ENCODE measurements around the gene DPYSL3. TPM values are rescaled to one million over a fixed set of nuclear protein-coding genes. Genes with fewer than 3 reads are reported as not detected.
"Not testable (repeated sequence)": the region's sequence is repeated elsewhere in the genome, so short reads cannot be mapped to it uniquely, and the experiment has no call there.

Gene DPYSL3
- total RNA-seq, 1 experiment from 2014 or later: 106 TPM

DNA sequence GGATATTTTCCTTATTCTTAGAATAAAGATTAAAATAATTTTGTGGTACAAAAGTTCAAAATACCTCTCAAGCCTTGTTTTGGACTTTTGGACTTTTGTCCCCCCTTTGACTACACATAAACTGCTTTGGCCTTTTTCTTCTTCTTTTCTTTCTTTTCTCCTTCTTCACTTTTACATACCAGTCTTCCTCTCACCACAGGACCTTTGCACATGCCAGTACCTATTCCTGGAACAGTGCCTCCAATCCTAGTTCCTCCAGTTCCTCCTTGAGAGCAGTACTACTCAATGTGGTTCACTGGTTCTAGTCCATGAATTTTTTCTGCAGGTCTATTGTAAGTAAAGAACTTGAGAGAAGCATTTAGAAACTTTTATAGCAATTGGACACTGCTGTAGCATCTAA is 138.6 kb downstream of the DPYSL3 start:
- DNase-seq: no peak
- peaks cover 2% of the 10 kb centered on the region for H3K4me1 Mint-ChIP-seq (ENCODE audit: low read depth, unreplicated experiment)
- H3K36me3 ChIP-seq (ENCODE audit: control insufficient read depth, insufficient read depth, low read length): no peaks in the 10 kb centered on the region
- no peak overlapping the region for H3K4me3 Mint-ChIP-seq (ENCODE audit: unreplicated experiment)
- no peaks in the 10 kb centered on the region for H3K27me3 Mint-ChIP-seq (ENCODE audit: insufficient read depth, unreplicated experiment)
- no peaks in the 10 kb centered on the region for H3K27me3 ChIP-seq (replicated peaks; ENCODE audit: control insufficient read depth, insufficient read depth, low read length)
- no peak for TF ChIP-seq CTCF (IDR thresholded peaks at IDR 0.05; ENCODE audit: insufficient read depth in 1 of 2, low read depth in 1 of 2, low read length in 1 of 2, severe bottlenecking in 1 of 2, unreplicated experiment in 1 of 2)
- ChIA-PET CTCF (no interaction called here), POLR2A (no interaction called here)
- H3K27ac Mint-ChIP-seq (ENCODE audit: unreplicated experiment): no peak overlapping the region
- H3K36me3 Mint-ChIP-seq (ENCODE audit: insufficient read depth, unreplicated experiment): no peaks in the 10 kb centered on the region
- BruUV-seq (replicated peaks): no TSS peak
- H3K9me3 Mint-ChIP-seq (ENCODE audit: unreplicated experiment): no peaks in the 10 kb centered on the region
- no peaks in the 10 kb centered on the region for H3K9me3 ChIP-seq
- intact Hi-C loops (cut with micrococcal nuclease; ENCODE audit: unreplicated experiment): no loop called here
- no peaks in the 10 kb centered on the region for H3K4me1 ChIP-seq
- H3K4me3 ChIP-seq (ENCODE audit: low read depth, low read length): no peak overlapping the region

- Mint-ChIP-seq H3K36me3 (ENCODE audit: insufficient read depth, unreplicated experiment) (no peaks in the 10 kb centered on the region), H3K27ac (ENCODE audit: unreplicated experiment) (no peak overlapping the region), H3K4me3 (ENCODE audit: unreplicated experiment) (no peak overlapping the region), H3K27me3 (ENCODE audit: insufficient read depth, unreplicated experiment) (no peaks in the 10 kb centered on the region), H3K9me3 (ENCODE audit: unreplicated experiment) (no peaks in the 10 kb centered on the region), H3K4me1 (ENCODE audit: low read depth, unreplicated experiment) (peaks cover 13% of the 10 kb centered on the region)
- Histone ChIP-seq H3K4me1 (no peaks in the 10 kb centered on the region), H3K9me3 (no peaks in the 10 kb centered on the region), H3K36me3 (ENCODE audit: control insufficient read depth, insufficient read depth, low read length) (no peaks in the 10 kb centered on the region), H3K4me3 (ENCODE audit: low read depth, low read length) (no peak overlapping the region), H3K27me3 (replicated peaks; ENCODE audit: control insufficient read depth, insufficient read depth, low read length) (no peaks in the 10 kb centered on the region)
- DNase-seq: no peak
- POLR2A ChIA-PET: interaction anchor here (0.6 kb wide), 1 partner anchor 754 kb away, joined by 6 read pairs; no protein-coding TSS in a partner anchor
- CTCF ChIA-PET: interaction anchor here (0.7 to 1.9 kb wide), 11 partner anchors 9 to 829 kb away, joined by 3 to 43 read pairs (median 4); partner anchors contain the start of gene STK32A
- TF ChIP-seq CTCF (IDR thresholded peaks at IDR 0.05; ENCODE audit: insufficient read depth in 1 of 2, low read depth in 1 of 2, low read length in 1 of 2, severe bottlenecking in 1 of 2, unreplicated experiment in 1 of 2): peak; percentile 50 to 51
- BruUV-seq (replicated peaks): no TSS peak
- intact Hi-C loops (cut with micrococcal nuclease; ENCODE audit: unreplicated experiment): loop anchor here (1.0 kb wide), 3 partner anchors 146 to 828 kb away; no protein-coding TSS in a partner anchor
These were observed 140.0 kb downstream of the DPYSL3 start for GRCh38 chr5:147369742-147370374.

DNA sequence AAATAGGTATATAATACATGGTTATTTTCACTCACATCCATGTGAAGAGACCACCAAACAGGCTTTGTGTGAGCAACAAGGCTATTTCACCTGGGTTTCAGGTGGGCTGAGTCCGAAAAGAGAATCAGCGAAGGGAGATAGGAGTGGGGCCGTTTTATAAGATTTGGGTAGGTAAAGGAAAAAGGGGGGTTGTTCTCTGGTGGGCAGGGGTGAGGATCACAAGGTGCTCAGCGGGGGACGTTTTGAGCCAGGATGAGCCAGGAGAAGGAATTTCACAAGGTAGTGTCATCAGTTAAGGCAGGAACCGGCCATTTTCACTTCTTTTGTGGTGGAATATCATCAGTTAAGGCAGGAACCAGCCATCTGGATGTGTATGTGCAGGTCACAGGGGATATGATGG is 142.5 kb downstream of the DPYSL3 start:
- not testable (repeated sequence) for H3K27ac Mint-ChIP-seq (ENCODE audit: unreplicated experiment)

More for the DNA sequence above, 142.5 kb downstream of the DPYSL3 start:
- peaks cover 13% of the 10 kb centered on the region for H3K4me1 Mint-ChIP-seq (ENCODE audit: low read depth, unreplicated experiment)
- H3K4me3 Mint-ChIP-seq (ENCODE audit: unreplicated experiment); H3K27me3 Mint-ChIP-seq (ENCODE audit: insufficient read depth, unreplicated experiment); H3K36me3 Mint-ChIP-seq (ENCODE audit: insufficient read depth, unreplicated experiment); H3K9me3 ChIP-seq; BruUV-seq (replicated peaks); H3K36me3 ChIP-seq (ENCODE audit: control insufficient read depth, insufficient read depth, low read length); H3K27me3 ChIP-seq (replicated peaks; ENCODE audit: control insufficient read depth, insufficient read depth, low read length); H3K4me1 ChIP-seq; DNase-seq; CTCF ChIA-PET; H3K9me3 Mint-ChIP-seq (ENCODE audit: unreplicated experiment); intact Hi-C loops (cut with micrococcal nuclease; ENCODE audit: unreplicated experiment); POLR2A ChIA-PET; H3K4me3 ChIP-seq (ENCODE audit: low read depth, low read length): not testable (repeated sequence)

Data from Caco-2 (cell line).